G401 (cell line): ENCODE data around the gene TNFRSF13B. TPM values are rescaled to one million over a fixed set of nuclear protein-coding genes. Genes with fewer than 3 reads are reported as not detected.

Experiments
- DNase-seq: peaks from one replicate; pipeline ENCODE4 v3.0.0-alpha.2; 2015; ENCODE audit warnings: low spot score
- in situ Hi-C: cut with HindIII; loops from 2 replicates; pipeline ENCODE4 v1.10.0; 2016; ENCODE audit warnings: low sequenced_read_pairs, mixed read lengths
- total RNA-seq: library from RNA; depleted of rRNA; stranded (reverse); fragments of >200 nt; shearing (Covaris generic); gene quantifications from 2 replicates; pipeline ENCODE4 v1.2.3, GENCODE V29; 2014

Gene TNFRSF13B
- total RNA-seq, 1 experiment from 2014 or later = not detected

GRCh38 chr17:16942141-16943031, 29.5 kb downstream of the TNFRSF13B start:
- no peak for DNase-seq
- in situ Hi-C loops = no loop called here

- in situ Hi-C loops = no loop called here
- DNase-seq = no peak
Observed at GRCh38 chr17:16941072-16942036, 30.6 kb downstream of the TNFRSF13B start.

- DNase-seq = no peak
- in situ Hi-C loops = no loop called here
Observed at GRCh38 chr17:16940116-16940881, 31.6 kb downstream of the TNFRSF13B start.

- DNase-seq = no peak
- in situ Hi-C loops = no loop called here
Observed at GRCh38 chr17:16939606-16940115, 32.3 kb downstream of the TNFRSF13B start.

- DNase-seq = no peak
- in situ Hi-C loops = no loop called here
Observed at GRCh38 chr17:16939208-16939576, 32.7 kb downstream of the TNFRSF13B start.

GRCh38 chr17:16938496-16939207, 33.3 kb downstream of the TNFRSF13B start:
- no peak for DNase-seq
- in situ Hi-C loops = no loop called here

GRCh38 chr17:16938031-16938430, 33.9 kb downstream of the TNFRSF13B start:
- in situ Hi-C loops = no loop called here
- DNase-seq = no peak

- in situ Hi-C loops = no loop called here
- no peak for DNase-seq
Observed at GRCh38 chr17:16937431-16937830, 34.5 kb downstream of the TNFRSF13B start.

GRCh38 chr17:16936536-16937310, 35.2 kb downstream of the TNFRSF13B start:
- no peak for DNase-seq
- in situ Hi-C loops = no loop called here

GRCh38 chr17:16935786-16936185, 36.1 kb downstream of the TNFRSF13B start:
- in situ Hi-C loops = no loop called here
- no peak for DNase-seq

- no peak for DNase-seq
- in situ Hi-C loops = no loop called here
Observed at GRCh38 chr17:16935241-16935663, 36.7 kb downstream of the TNFRSF13B start.

GRCh38 chr17:16934836-16935235, 37.1 kb downstream of the TNFRSF13B start:
- in situ Hi-C loops = no loop called here
- DNase-seq = no peak

- in situ Hi-C loops = no loop called here
- no peak for DNase-seq
Observed at GRCh38 chr17:16934133-16934795, 37.7 kb downstream of the TNFRSF13B start.

GRCh38 chr17:16933317-16934132, 38.4 kb downstream of the TNFRSF13B start:
- no peak for DNase-seq
- in situ Hi-C loops = no loop called here

- no peak for DNase-seq
- in situ Hi-C loops = no loop called here
Observed at GRCh38 chr17:16932611-16933010, 39.3 kb downstream of the TNFRSF13B start.

GRCh38 chr17:16932156-16932555, 39.8 kb downstream of the TNFRSF13B start:
- in situ Hi-C loops = no loop called here
- no peak for DNase-seq
